Measurements from ENCODE around the gene PAX8.

The PAX8 gene

GRCh38 chr2:113207021-113207420 is 71.7 kb downstream of the PAX8 start:
- 0 out of 2 replicates have a peak overlapping the region, but pooled peaks have one; percentile 7 for H3K27ac ChIP-seq
- TF ChIP-seq, protein P1, sequence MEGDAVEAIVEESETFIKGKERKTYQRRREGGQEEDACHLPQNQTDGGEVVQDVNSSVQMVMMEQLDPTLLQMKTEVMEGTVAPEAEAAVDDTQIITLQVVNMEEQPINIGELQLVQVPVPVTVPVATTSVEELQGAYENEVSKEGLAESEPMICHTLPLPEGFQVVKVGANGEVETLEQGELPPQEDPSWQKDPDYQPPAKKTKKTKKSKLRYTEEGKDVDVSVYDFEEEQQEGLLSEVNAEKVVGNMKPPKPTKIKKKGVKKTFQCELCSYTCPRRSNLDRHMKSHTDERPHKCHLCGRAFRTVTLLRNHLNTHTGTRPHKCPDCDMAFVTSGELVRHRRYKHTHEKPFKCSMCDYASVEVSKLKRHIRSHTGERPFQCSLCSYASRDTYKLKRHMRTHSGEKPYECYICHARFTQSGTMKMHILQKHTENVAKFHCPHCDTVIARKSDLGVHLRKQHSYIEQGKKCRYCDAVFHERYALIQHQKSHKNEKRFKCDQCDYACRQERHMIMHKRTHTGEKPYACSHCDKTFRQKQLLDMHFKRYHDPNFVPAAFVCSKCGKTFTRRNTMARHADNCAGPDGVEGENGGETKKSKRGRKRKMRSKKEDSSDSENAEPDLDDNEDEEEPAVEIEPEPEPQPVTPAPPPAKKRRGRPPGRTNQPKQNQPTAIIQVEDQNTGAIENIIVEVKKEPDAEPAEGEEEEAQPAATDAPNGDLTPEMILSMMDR (IDR thresholded peaks at IDR 0.05) = no peak
- no peak for TF ChIP-seq ZFX (IDR thresholded peaks at IDR 0.05; ENCODE audit: borderline replicate concordance)

DNA sequence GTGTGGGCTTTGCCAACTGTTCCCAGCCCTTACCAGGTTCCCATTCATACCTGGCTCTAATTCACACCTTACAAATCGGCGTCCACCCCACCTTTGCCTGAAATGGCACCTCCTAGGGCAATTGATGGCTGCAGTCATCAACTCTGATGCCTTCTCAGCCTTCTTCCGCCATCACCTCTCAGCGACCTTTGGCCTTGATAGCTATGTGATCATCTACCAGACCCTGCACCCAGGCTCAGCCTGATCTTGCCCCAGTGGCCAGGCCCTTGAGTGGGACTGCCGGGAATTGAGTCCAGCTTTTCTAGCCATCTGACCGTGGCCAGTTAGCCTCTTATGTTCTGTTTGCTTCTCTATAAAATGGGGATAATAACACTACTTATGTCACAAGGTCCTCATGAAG is 72.5 kb downstream of the PAX8 start:
- 0 out of 2 replicates have a peak overlapping the region, but pooled peaks have one; percentile 7 for H3K27ac ChIP-seq
- TF ChIP-seq ZFX (IDR thresholded peaks at IDR 0.05; ENCODE audit: borderline replicate concordance) = no peak
- TF ChIP-seq, protein P1 (IDR thresholded peaks at IDR 0.05) = no peak

GRCh38 chr2:113203901-113204519 is 74.7 kb downstream of the PAX8 start:
- H3K27ac ChIP-seq = peak overlapping the region; percentile 34; the same call in 1 of the 2 replicates
- no peak for TF ChIP-seq ZFX (IDR thresholded peaks at IDR 0.05; ENCODE audit: borderline replicate concordance)
- TF ChIP-seq, protein P1 (IDR thresholded peaks at IDR 0.05) = peak; percentile 87

DNA sequence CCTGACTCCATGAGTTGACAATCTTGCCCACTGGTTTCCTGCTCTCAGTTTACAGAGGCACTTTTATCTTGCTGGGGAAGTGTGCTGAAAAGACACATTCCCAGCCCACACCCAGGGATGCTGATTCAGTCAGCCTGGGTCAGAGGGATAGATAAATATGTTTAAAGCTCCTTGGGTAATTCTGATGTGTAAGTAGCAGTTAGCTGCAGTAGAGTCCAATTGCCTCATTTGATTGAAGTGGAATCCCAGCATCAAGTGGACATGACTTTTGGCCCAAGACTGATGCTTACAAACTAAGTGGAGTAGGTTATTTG is 75.5 kb downstream of the PAX8 start:
- H3K27ac ChIP-seq = no peak overlapping the region; the same call in 1 of the 2 replicates

DNA sequence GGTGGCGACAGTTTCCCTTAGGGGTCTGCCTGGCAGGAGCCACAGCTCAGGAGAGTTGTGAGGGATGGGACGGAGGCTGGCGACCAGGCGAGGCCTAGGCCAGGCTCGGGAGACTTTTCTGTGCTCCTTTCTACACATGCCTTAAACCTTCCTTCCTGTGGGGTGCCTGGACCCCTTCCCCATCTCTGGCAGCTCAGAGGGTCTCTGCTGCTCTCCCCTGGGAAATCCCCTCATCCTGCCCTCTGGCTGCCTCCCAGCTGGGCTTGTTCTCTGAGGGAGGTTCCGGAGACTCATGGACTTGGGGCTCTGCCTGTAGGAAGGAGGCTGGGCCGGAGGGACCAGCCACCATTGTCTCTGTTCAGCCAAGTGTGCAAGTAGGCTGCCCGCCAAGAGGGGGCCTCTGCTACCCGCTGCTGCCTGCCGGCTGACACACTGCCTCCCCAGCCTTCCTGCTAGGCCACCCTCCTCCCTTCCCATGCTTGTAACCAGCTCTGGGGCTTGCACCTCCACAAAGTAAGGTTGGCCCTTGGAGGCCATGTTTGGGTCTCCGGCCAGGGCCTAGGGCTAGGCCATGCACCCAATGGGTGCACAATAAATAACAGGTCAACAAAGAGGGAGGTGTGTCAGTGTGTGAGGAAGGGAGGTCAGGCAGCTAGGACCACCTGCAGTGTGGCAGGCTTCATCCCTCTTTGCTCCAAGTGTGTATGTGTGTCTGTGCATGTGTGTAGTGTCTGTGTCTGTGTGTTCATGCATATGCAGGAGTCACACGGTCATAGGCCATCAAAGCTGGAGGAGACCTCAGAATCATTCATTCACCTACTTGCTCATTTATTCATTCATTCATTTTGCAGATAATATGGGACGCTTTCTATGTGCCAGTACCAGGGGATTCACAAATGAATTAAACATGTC is 76.2 kb downstream of the PAX8 start:
- TF ChIP-seq ZFX (IDR thresholded peaks at IDR 0.05; ENCODE audit: borderline replicate concordance) = no peak
- TF ChIP-seq, protein P1 (IDR thresholded peaks at IDR 0.05) = no peak
- no peak overlapping the region; the same call in 1 of the 2 replicates for H3K27ac ChIP-seq

More for the DNA sequence above, 75.5 kb downstream of the PAX8 start:
- no peak for TF ChIP-seq ZFX (IDR thresholded peaks at IDR 0.05; ENCODE audit: borderline replicate concordance)
- TF ChIP-seq, protein P1 (IDR thresholded peaks at IDR 0.05) = no peak

DNA sequence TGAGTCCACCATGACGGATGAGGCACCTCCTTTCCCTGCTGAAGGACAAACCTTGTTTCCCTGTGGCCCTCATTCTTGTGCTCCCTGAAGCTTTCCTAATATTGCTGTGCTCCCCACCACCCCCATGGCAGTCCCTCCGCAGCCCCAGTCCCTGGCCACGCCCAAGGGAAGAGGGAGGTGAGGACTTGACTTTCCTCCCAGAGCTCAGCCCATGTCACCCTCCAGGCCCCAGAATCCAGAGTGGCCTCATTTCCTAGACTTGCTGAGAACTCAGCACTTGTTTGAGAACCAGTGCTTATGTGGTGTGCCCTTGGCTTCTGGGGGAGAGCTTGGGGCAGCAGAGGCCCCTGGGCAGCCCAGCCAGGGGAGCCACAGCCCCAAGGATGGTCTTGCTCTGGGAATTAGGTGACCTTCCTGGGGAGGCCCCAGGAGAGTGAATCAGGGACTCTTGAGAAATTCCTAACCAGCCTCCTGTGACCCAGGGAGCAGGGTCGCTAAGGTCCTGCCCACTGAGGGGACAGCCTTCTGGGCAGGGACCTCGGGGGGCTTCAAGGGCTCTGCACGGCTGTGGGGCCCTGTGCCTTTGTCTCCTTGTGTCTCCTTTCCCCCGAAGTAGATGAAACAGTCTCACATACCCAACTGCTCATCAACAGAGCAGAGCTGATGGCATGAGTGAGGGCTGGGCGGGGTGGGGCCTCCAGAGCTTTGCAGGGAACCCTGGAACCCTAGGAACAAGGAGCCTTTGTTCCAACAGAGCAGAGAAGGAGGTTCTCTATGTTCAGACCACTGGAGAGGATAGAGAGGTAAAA is 77.0 kb downstream of the PAX8 start:
- TF ChIP-seq, protein P1 (IDR thresholded peaks at IDR 0.05) = no peak
- TF ChIP-seq ZFX (IDR thresholded peaks at IDR 0.05; ENCODE audit: borderline replicate concordance) = no peak
- H3K27ac ChIP-seq = no peak overlapping the region

All from 22Rv1 (cell line).